SK-N-MC (cell line): Measurements from ENCODE around the gene ARHGEF2.

Source experiments
- EZH2 ChIP-seq: fragments of 200-600 bp; sonication (generic); IDR thresholded peaks from one replicate; pipeline ENCODE4 v1.6.1; 2017; ENCODE audit warnings: antibody characterized with exemption
- FOXP2 ChIP-seq: optimal IDR thresholded peaks from 2 replicates; pipeline ENCODE3; 2011; ENCODE audit warnings: mild to moderate bottlenecking, moderate library complexity; ENCODE audit not compliant: insufficient read depth; ENCODE audit errors: extremely low read length, control extremely low read depth
- POLR2AphosphoS5 ChIP-seq: IDR thresholded peaks from 2 replicates; pipeline ENCODE4 v1.6.1; 2012; ENCODE audit warnings: mild to moderate bottlenecking, low read depth, low read length, borderline replicate concordance

GRCh38 chr1:155966750-155967149, 11.6 kb downstream of the ARHGEF2 start:
- TF ChIP-seq EZH2 (no peak), POLR2AphosphoS5 (no peak), FOXP2 (no peak)
